K562 (cell line): Measurements from ENCODE around the gene IQCN. TPM values are rescaled to one million over a fixed set of nuclear protein-coding genes. Genes with fewer than 3 reads are reported as not detected.

Source experiments
- BHLHE40 ChIP-seq: IDR thresholded peaks from 2 replicates; pipeline ENCODE4 v1.6.1; 2011; ENCODE audit warnings: low read length, improper control_type of control experiment
- CHD4 ChIP-seq: fragments of 200-600 bp; sonication (generic); IDR thresholded peaks from 3 replicates; pipeline ENCODE4 v1.6.1; 2012; ENCODE audit warnings: low read depth, mild to moderate bottlenecking, mixed read lengths, low read length, inconsistent platforms; ENCODE audit not compliant: insufficient read depth, insufficient replicate concordance, poor library complexity, severe bottlenecking
- CREB3L1 ChIP-seq: fragments of 450-650 bp; IDR thresholded peaks from 2 replicates; pipeline ENCODE4 v1.6.1; 2014; ENCODE audit warnings: low read depth, mild to moderate bottlenecking, moderate library complexity, borderline replicate concordance
- E4F1 ChIP-seq: fragments of 250-450 bp; sonication (Bioruptor Pico); IDR thresholded peaks from 2 replicates; pipeline ENCODE4 v1.5.0; 2021; ENCODE audit warnings: mild to moderate bottlenecking, borderline replicate concordance
- GTF2A2 ChIP-seq: IDR thresholded peaks from 2 replicates; pipeline ENCODE4 v1.6.1; 2016; ENCODE audit warnings: mild to moderate bottlenecking, missing genetic modification characterization, missing compliant biosample characterization
- SMARCC2 ChIP-seq: fragments of 450-650 bp; IDR thresholded peaks from 2 replicates; pipeline ENCODE4 v1.6.1; 2017; ENCODE audit warnings: antibody characterized with exemption, moderate library complexity, mild to moderate bottlenecking, low read depth
- SNIP1 ChIP-seq: fragments of 450-650 bp; IDR thresholded peaks from 2 replicates; pipeline ENCODE4 v1.7.1; 2017; ENCODE audit warnings: low read depth, mild to moderate bottlenecking
- SRSF1 ChIP-seq: fragments of 200-400 bp; formaldehyde crosslinking; IDR thresholded peaks from 2 replicates; pipeline ENCODE4 v1.6.1; 2017; ENCODE audit warnings: mild to moderate bottlenecking, low read depth, low read length, moderate library complexity
- SUPT5H ChIP-seq: fragments of 450-650 bp; IDR thresholded peaks from 2 replicates; pipeline ENCODE4 v1.6.1; 2016
- ZNF143 ChIP-seq: sonication (generic); formaldehyde crosslinking; IDR thresholded peaks from 2 replicates; pipeline ENCODE4 v1.9.0; 2022; ENCODE audit warnings: mild to moderate bottlenecking, missing genetic modification reagents
- ZNF589 ChIP-seq: fragments of 200-800 bp; sonication (Bioruptor generic); IDR thresholded peaks from 2 replicates; pipeline ENCODE4 v1.6.1; 2016; ENCODE audit warnings: low read depth, missing genetic modification characterization, missing compliant biosample characterization
- ZNF668 ChIP-seq: fragments of 250-450 bp; sonication (Bioruptor Pico); IDR thresholded peaks from 2 replicates; pipeline ENCODE4 v1.8.0; 2022; ENCODE audit warnings: mild to moderate bottlenecking, inconsistent platforms
- polyA plus RNA-seq, 8 experiments: library from polyadenylated mRNA; depleted of rRNA in 4 of 8; stranded (reverse) in 5 of 8; unstranded in 3 of 8; fragments of >200 nt; fragmentation: Nextera tagmentation in 2 of 8; fragmentation: Illumina TruSeq in 1 of 8; extraction: Ambion mirVana in 2 of 8; extraction: Trizol in 1 of 8; gene quantifications; 2 replicates each; pipeline versions ENCODE4 v1.2.1 to v1.2.3, GENCODE V29; 2011 to 2014; ENCODE audit warnings: inconsistent platforms in 1 of 8, missing spikeins in 1 of 8
- total RNA-seq, 7 experiments: library from RNA; depleted of rRNA in 6 of 7; stranded (reverse); fragments of >200 nt in 6 of 7; fragmentation: Illumina TruSeq in 2 of 7; extraction: Trizol in 2 of 7; gene quantifications; 2 replicates each; pipeline versions ENCODE4 v1.2.1 to v1.2.3, GENCODE V29; 2011 to 2021; ENCODE audit warnings: low replicate concordance in 1 of 7
- TF ChIP-seq, protein P1 (sequence below): fragments of 450-650 bp; IDR thresholded peaks from 2 replicates; pipeline ENCODE4 v1.6.1; 2016; ENCODE audit warnings: mild to moderate bottlenecking
- TF ChIP-seq, protein P2 (sequence below): fragments of 250-450 bp; sonication (Bioruptor Pico); IDR thresholded peaks from 2 replicates; pipeline ENCODE4 v1.4.0; 2020; ENCODE audit warnings: mild to moderate bottlenecking
- TF ChIP-seq, protein P3 (sequence below): sonication (generic); formaldehyde crosslinking; IDR thresholded peaks from 2 replicates; pipeline ENCODE4 v1.5.0; 2020; ENCODE audit warnings: missing genetic modification reagents
- TF ChIP-seq, protein P4 (sequence below), 2 experiments: IDR thresholded peaks in 1 of 2; conservative IDR thresholded peaks in 1 of 2; 2 replicates each; pipeline ENCODE4 v1.6.1; 2016; ENCODE audit warnings: low read depth in 2 of 2, mild to moderate bottlenecking in 1 of 2, missing compliant biosample characterization in 1 of 2, missing genetic modification characterization in 1 of 2, moderate library complexity in 1 of 2

IQCN gene
- total and polyA plus RNA-seq, 9 of the 15 experiments (the other 6 are each of a cell fraction or from before 2014, with no cell fraction given) = 0.01 to 0.07 (median 0.04) TPM; not detected in 3

DNA sequence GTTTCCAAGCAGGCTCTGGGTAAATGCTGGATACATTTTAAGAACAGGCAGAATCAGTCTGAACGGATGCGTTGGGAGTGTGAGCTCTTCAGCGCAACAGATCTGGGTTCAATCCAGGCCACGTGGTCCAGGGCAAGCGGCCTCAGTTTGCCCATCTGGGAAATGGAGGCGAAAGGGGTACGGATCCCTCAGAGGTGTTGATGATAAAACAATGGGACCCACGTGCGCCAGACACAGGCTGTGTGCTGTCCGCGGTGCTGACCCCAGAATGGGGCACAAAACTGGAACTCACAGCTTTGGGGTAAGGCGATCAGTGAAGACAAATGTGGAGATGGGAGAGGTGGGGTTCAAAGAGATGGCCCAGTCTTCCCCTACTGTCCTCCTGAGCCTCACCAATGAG lies 34.9 kb downstream of the IQCN start (continued):
- TF ChIP-seq, protein P1, sequence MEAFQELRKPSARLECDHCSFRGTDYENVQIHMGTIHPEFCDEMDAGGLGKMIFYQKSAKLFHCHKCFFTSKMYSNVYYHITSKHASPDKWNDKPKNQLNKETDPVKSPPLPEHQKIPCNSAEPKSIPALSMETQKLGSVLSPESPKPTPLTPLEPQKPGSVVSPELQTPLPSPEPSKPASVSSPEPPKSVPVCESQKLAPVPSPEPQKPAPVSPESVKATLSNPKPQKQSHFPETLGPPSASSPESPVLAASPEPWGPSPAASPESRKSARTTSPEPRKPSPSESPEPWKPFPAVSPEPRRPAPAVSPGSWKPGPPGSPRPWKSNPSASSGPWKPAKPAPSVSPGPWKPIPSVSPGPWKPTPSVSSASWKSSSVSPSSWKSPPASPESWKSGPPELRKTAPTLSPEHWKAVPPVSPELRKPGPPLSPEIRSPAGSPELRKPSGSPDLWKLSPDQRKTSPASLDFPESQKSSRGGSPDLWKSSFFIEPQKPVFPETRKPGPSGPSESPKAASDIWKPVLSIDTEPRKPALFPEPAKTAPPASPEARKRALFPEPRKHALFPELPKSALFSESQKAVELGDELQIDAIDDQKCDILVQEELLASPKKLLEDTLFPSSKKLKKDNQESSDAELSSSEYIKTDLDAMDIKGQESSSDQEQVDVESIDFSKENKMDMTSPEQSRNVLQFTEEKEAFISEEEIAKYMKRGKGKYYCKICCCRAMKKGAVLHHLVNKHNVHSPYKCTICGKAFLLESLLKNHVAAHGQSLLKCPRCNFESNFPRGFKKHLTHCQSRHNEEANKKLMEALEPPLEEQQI = no peak
- no peak for TF ChIP-seq SMARCC2
- no peak for TF ChIP-seq SUPT5H
- no peak for TF ChIP-seq GTF2A2 (tag)
- no peak for TF ChIP-seq CREB3L1
- TF ChIP-seq E4F1 (CRISPR knock-in tag) = no peak
- TF ChIP-seq BHLHE40 = peak; percentile 74; the same call in 1 of the 2 replicates
- no peak for TF ChIP-seq SNIP1
- TF ChIP-seq, protein P2, sequence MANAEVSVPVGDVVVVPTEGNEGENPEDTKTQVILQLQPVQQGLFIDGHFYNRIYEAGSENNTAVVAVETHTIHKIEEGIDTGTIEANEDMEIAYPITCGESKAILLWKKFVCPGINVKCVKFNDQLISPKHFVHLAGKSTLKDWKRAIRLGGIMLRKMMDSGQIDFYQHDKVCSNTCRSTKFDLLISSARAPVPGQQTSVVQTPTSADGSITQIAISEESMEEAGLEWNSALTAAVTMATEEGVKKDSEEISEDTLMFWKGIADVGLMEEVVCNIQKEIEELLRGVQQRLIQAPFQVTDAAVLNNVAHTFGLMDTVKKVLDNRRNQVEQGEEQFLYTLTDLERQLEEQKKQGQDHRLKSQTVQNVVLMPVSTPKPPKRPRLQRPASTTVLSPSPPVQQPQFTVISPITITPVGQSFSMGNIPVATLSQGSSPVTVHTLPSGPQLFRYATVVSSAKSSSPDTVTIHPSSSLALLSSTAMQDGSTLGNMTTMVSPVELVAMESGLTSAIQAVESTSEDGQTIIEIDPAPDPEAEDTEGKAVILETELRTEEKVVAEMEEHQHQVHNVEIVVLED (CRISPR knock-in tag) = no peak
- TF ChIP-seq ZNF589 = no peak
- no peak for TF ChIP-seq ZNF143 (CRISPR knock-in tag)
- TF ChIP-seq, protein P3, sequence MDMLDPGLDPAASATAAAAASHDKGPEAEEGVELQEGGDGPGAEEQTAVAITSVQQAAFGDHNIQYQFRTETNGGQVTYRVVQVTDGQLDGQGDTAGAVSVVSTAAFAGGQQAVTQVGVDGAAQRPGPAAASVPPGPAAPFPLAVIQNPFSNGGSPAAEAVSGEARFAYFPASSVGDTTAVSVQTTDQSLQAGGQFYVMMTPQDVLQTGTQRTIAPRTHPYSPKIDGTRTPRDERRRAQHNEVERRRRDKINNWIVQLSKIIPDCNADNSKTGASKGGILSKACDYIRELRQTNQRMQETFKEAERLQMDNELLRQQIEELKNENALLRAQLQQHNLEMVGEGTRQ (CRISPR knock-in tag) = peak; percentile 41
- no peak for TF ChIP-seq ZNF668 (CRISPR knock-in tag)
- TF ChIP-seq, protein P4, sequence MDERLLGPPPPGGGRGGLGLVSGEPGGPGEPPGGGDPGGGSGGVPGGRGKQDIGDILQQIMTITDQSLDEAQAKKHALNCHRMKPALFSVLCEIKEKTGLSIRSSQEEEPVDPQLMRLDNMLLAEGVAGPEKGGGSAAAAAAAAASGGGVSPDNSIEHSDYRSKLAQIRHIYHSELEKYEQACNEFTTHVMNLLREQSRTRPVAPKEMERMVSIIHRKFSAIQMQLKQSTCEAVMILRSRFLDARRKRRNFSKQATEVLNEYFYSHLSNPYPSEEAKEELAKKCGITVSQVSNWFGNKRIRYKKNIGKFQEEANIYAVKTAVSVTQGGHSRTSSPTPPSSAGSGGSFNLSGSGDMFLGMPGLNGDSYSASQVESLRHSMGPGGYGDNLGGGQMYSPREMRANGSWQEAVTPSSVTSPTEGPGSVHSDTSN (CRISPR knock-in tag; IDR thresholded peaks at IDR 0.05; ENCODE audit: low read depth) = no peak
- TF ChIP-seq, protein P4 (tag; conservative IDR thresholded peaks at IDR 0.05; ENCODE audit: low read depth) = no peak
- no peak for TF ChIP-seq SRSF1
- TF ChIP-seq CHD4 = no peak
